Measurements from ENCODE around the gene PRR14.

The PRR14 gene

GRCh38 chr16:30619202-30619601, 31.6 kb upstream of the PRR14 start:
- H3K4me1 ChIP-seq (ENCODE audit: control insufficient read depth in 1 of 2, insufficient read depth in 1 of 2, low read depth in 1 of 2, low read length in 1 of 2): peaks cover 1 to 6% of the 10 kb centered on the region in 2 experiments
- H3K27me3 ChIP-seq: no peaks in the 10 kb centered on the region
- no peaks in the 10 kb centered on the region for H3K36me3 ChIP-seq

DNA sequence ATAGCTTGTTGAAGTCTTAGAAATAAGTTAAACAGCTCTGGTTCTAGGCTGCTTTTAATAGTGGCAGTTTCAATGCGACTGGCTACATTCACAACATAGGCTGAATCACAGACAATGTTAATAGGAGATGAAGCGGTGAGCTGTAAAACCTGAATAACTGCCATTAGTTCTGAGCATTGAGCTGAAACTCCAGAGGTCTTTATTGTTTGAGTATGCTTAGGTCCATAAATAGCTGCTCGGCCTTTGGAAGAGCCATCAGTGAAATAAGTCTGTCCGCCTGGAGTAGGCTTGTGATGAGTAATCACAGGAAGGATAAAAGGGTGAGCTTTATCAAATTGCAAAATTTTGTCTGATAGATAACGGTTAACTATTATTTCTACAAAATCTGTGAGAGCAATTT, 31.1 kb upstream of the PRR14 start:
- H3K4me1 ChIP-seq (ENCODE audit: control insufficient read depth in 1 of 2, insufficient read depth in 1 of 2, low read depth in 1 of 2, low read length in 1 of 2): peaks cover 0 to 5% of the 10 kb centered on the region in 2 experiments
- no peaks in the 10 kb centered on the region for H3K9me3 ChIP-seq
- no peak for TF ChIP-seq CTCF (IDR thresholded peaks at IDR 0.05)
- no peaks in the 10 kb centered on the region for H3K36me3 ChIP-seq
- no peak overlapping the region for H3K4me3 ChIP-seq (ENCODE audit: low read depth in 1 of 2, low read length in 1 of 2)
- H3K27ac ChIP-seq: no peak overlapping the region
- H3K27me3 ChIP-seq: no peaks in the 10 kb centered on the region

More at GRCh38 chr16:30619202-30619601, 31.6 kb upstream of the PRR14 start:
- no peak for TF ChIP-seq CTCF (IDR thresholded peaks at IDR 0.05)
- H3K27ac ChIP-seq: no peak overlapping the region
- no peaks in the 10 kb centered on the region for H3K9me3 ChIP-seq
- no peak overlapping the region for H3K4me3 ChIP-seq (ENCODE audit: low read depth in 1 of 2, low read length in 1 of 2)

- Histone ChIP-seq H3K27me3 (no peaks in the 10 kb centered on the region), H3K4me1 (ENCODE audit: control insufficient read depth in 1 of 2, insufficient read depth in 1 of 2, low read depth in 1 of 2, low read length in 1 of 2) (peaks cover 0 to 5% of the 10 kb centered on the region in 2 experiments), H3K36me3 (no peaks in the 10 kb centered on the region), H3K9me3 (no peaks in the 10 kb centered on the region), H3K27ac (no peak overlapping the region), H3K4me3 (ENCODE audit: low read depth in 1 of 2, low read length in 1 of 2) (no peak overlapping the region)
- no peak for TF ChIP-seq CTCF (IDR thresholded peaks at IDR 0.05)
Observed at GRCh38 chr16:30620169-30620568, 30.6 kb upstream of the PRR14 start.

DNA sequence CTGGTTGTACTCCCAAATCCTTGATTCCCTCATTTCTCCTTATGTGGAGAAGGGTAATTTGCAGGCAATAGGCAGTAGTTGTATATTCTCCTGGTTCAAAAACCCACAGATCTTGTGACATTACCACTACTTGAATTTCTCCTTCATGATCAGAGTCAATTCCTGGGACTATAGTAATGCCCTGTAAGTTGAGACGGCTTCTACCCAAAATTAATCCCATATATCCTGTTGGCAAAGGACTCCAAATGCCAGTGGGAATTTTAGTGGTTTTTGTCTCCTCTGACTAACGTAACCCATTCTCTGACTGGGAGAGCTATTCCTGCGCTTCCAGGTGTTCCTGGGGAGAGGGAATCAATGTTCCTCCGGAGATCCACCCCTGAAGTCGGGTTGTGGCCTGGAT, 29.0 kb upstream of the PRR14 start:
- TF ChIP-seq CTCF (IDR thresholded peaks at IDR 0.05): no peak
- H3K9me3 ChIP-seq: no peaks in the 10 kb centered on the region
- no peaks in the 10 kb centered on the region for H3K36me3 ChIP-seq
- H3K4me3 ChIP-seq (ENCODE audit: low read depth in 1 of 2, low read length in 1 of 2): no peak overlapping the region
- H3K27me3 ChIP-seq: no peaks in the 10 kb centered on the region
- H3K4me1 ChIP-seq (ENCODE audit: control insufficient read depth in 1 of 2, insufficient read depth in 1 of 2, low read depth in 1 of 2, low read length in 1 of 2): peaks cover 0 to 5% of the 10 kb centered on the region in 2 experiments
- H3K27ac ChIP-seq: no peak overlapping the region

GRCh38 chr16:30622455-30623032, 28.2 kb upstream of the PRR14 start:
- no peaks in the 10 kb centered on the region for H3K9me3 ChIP-seq
- no peak overlapping the region for H3K27ac ChIP-seq
- H3K4me1 ChIP-seq (ENCODE audit: control insufficient read depth in 1 of 2, insufficient read depth in 1 of 2, low read depth in 1 of 2, low read length in 1 of 2): peaks cover 0 to 4% of the 10 kb centered on the region in 2 experiments
- H3K36me3 ChIP-seq: no peaks in the 10 kb centered on the region
- TF ChIP-seq CTCF (IDR thresholded peaks at IDR 0.05): no peak
- H3K4me3 ChIP-seq (ENCODE audit: low read depth in 1 of 2, low read length in 1 of 2): no peak overlapping the region
- H3K27me3 ChIP-seq: no peaks in the 10 kb centered on the region
